ENCODE measurements around the gene HIVEP2. TPM values are rescaled to one million over a fixed set of nuclear protein-coding genes. Genes with fewer than 3 reads are reported as not detected.

HIVEP2 gene
- total RNA-seq, 1 donor from 2014 or later, result 15.2 TPM

GRCh38 chr6:142935553-142936517 lies 9.1 kb downstream of the HIVEP2 start:
- Mint-ChIP-seq H3K4me3 (no peak overlapping the region), H3K9me3 (no peaks in the 10 kb centered on the region), H3K27me3 (ENCODE audit: low read depth) (no peaks in the 10 kb centered on the region), H3K27ac (no peak overlapping the region), H3K4me1 (no peaks in the 10 kb centered on the region), H3K36me3 (no peaks in the 10 kb centered on the region)
- DNase-seq (ENCODE audit: low spot score in 2 of 2, unreplicated experiment in 2 of 2), result no peak
- no peak for TF ChIP-seq CTCF (IDR thresholded peaks at IDR 0.05; ENCODE audit: unreplicated experiment)

- H3K4me1 Mint-ChIP-seq, result no peaks in the 10 kb centered on the region
- no peaks in the 10 kb centered on the region for H3K27me3 Mint-ChIP-seq (ENCODE audit: low read depth)
- H3K27ac Mint-ChIP-seq, result no peak overlapping the region
- no peaks in the 10 kb centered on the region for H3K9me3 Mint-ChIP-seq
- H3K36me3 Mint-ChIP-seq, result no peaks in the 10 kb centered on the region
- no peak for DNase-seq (ENCODE audit: low spot score in 2 of 2, unreplicated experiment in 2 of 2)
- no peak for TF ChIP-seq CTCF (IDR thresholded peaks at IDR 0.05; ENCODE audit: unreplicated experiment)
- no peak overlapping the region for H3K4me3 Mint-ChIP-seq
Measured at GRCh38 chr6:142934599-142934998, 10.4 kb downstream of the HIVEP2 start.

GRCh38 chr6:142934106-142934505 lies 10.9 kb downstream of the HIVEP2 start:
- Mint-ChIP-seq H3K9me3 (no peaks in the 10 kb centered on the region), H3K4me1 (no peaks in the 10 kb centered on the region), H3K27ac (no peak overlapping the region), H3K27me3 (ENCODE audit: low read depth) (no peaks in the 10 kb centered on the region), H3K36me3 (no peaks in the 10 kb centered on the region), H3K4me3 (no peak overlapping the region)
- no peak for DNase-seq (ENCODE audit: low spot score in 2 of 2, unreplicated experiment in 2 of 2)
- no peak for TF ChIP-seq CTCF (IDR thresholded peaks at IDR 0.05; ENCODE audit: unreplicated experiment)

- H3K36me3 Mint-ChIP-seq, result no peaks in the 10 kb centered on the region
- H3K27ac Mint-ChIP-seq, result no peak overlapping the region
- H3K4me1 Mint-ChIP-seq, result no peaks in the 10 kb centered on the region
- no peak overlapping the region for H3K4me3 Mint-ChIP-seq
- no peaks in the 10 kb centered on the region for H3K27me3 Mint-ChIP-seq (ENCODE audit: low read depth)
- no peak for DNase-seq (ENCODE audit: low spot score in 2 of 2, unreplicated experiment in 2 of 2)
- no peak for TF ChIP-seq CTCF (IDR thresholded peaks at IDR 0.05; ENCODE audit: unreplicated experiment)
- no peaks in the 10 kb centered on the region for H3K9me3 Mint-ChIP-seq
Measured at GRCh38 chr6:142933701-142934100, 11.3 kb downstream of the HIVEP2 start.

GRCh38 chr6:142932889-142933288 lies 12.1 kb downstream of the HIVEP2 start:
- H3K36me3 Mint-ChIP-seq, result no peaks in the 10 kb centered on the region
- H3K9me3 Mint-ChIP-seq, result no peaks in the 10 kb centered on the region
- no peak for DNase-seq (ENCODE audit: low spot score in 2 of 2, unreplicated experiment in 2 of 2)
- no peak overlapping the region for H3K4me3 Mint-ChIP-seq
- H3K4me1 Mint-ChIP-seq, result peaks cover 1% of the 10 kb centered on the region
- H3K27me3 Mint-ChIP-seq (ENCODE audit: low read depth), result no peaks in the 10 kb centered on the region
- H3K27ac Mint-ChIP-seq, result no peak overlapping the region
- TF ChIP-seq CTCF (IDR thresholded peaks at IDR 0.05; ENCODE audit: unreplicated experiment), result no peak

Measured in mesothelial cell of epicardium (in vitro differentiated cells).